IMR-90 (cell line): Measurements from ENCODE around the gene CIC. TPM values are rescaled to one million over a fixed set of nuclear protein-coding genes. Genes with fewer than 3 reads are reported as not detected.

Source experiments
- ATAC-seq: fragments of 200-7000 bp; cut with Tn5 transposase; 2 replicates; pipeline ENCODE4 v1.9.1; 2020; ENCODE audit warnings: low read depth, mild to moderate bottlenecking, moderate library complexity
- BruUV-seq: library from RNA; stranded (reverse); fragments of 400-500 nt; replicated peaks from 2 replicates; lab custom pipeline; 2021; lab: Mats Ljungman, UMichigan
- CTCF ChIA-PET: fragments of 300-600 bp; formaldehyde crosslinking; extraction: SDS; loops from one replicate; lab custom pipeline; 2021; ENCODE audit warnings: antibody characterized with exemption; lab: Yijun Ruan, JAX
- POLR2A ChIA-PET: fragments of 300-600 bp; sonication (Branson Sonifier 250); formaldehyde crosslinking; loops from one replicate; lab custom pipeline; 2022; ENCODE audit warnings: antibody characterized with exemption; ENCODE audit not compliant: unreplicated experiment; lab: Charles Lee
- DNase-seq: peaks from one replicate; pipeline ENCODE4 v3.0.0; 2013
- H2AFZ ChIP-seq: replicated peaks from 2 replicates; pipeline ENCODE3; 2013; ENCODE audit warnings: low read length, mild to moderate bottlenecking; ENCODE audit not compliant: poor library complexity
- H2AK5ac ChIP-seq: 2 replicates; pipeline ENCODE4 v1.6.1; 2013; ENCODE audit warnings: low read depth, low read length, inconsistent platforms
- H2AK9ac ChIP-seq: replicated peaks from 2 replicates; pipeline ENCODE3; 2013; ENCODE audit warnings: mild to moderate bottlenecking, low read depth, low read length, moderate library complexity; ENCODE audit not compliant: poor library complexity
- H2BK120ac ChIP-seq: 2 replicates; pipeline ENCODE4 v1.6.1; 2013; ENCODE audit warnings: low read depth, low read length, inconsistent platforms
- H2BK15ac ChIP-seq: 3 replicates; pipeline ENCODE4 v1.6.1; 2013; ENCODE audit warnings: low read depth, low read length, inconsistent platforms
- H2BK20ac ChIP-seq: 2 replicates; pipeline ENCODE4 v1.6.1; 2013; ENCODE audit warnings: low read depth, mild to moderate bottlenecking, inconsistent platforms, low read length, moderate library complexity
- H2BK5ac ChIP-seq: 2 replicates; pipeline ENCODE4 v1.6.1; 2013; ENCODE audit warnings: mild to moderate bottlenecking, low read depth, low read length, inconsistent platforms; ENCODE audit not compliant: poor library complexity, severe bottlenecking
- H3K14ac ChIP-seq: replicated peaks from 2 replicates; pipeline ENCODE4 v1.6.1; 2013; ENCODE audit warnings: low read depth, low read length, inconsistent platforms
- H3K18ac ChIP-seq: 2 replicates; pipeline ENCODE4 v1.6.1; 2013; ENCODE audit warnings: low read depth, low read length, control low read depth
- H3K23ac ChIP-seq: 2 replicates; pipeline ENCODE4 v1.6.1; 2013; ENCODE audit warnings: low read depth, low read length, inconsistent platforms
- H3K27ac ChIP-seq: 2 replicates; pipeline ENCODE4 v1.5.1; 2013; ENCODE audit warnings: mild to moderate bottlenecking, control low read depth, low read length; ENCODE audit not compliant: insufficient read depth
- H3K27me3 ChIP-seq: 2 replicates; pipeline ENCODE4 v1.6.1; 2013; ENCODE audit warnings: low read length; ENCODE audit not compliant: control insufficient read depth, insufficient read depth
- H3K36me3 ChIP-seq: 2 replicates; pipeline ENCODE4 v1.6.1; 2013; ENCODE audit warnings: low read length, mixed read lengths; ENCODE audit not compliant: control insufficient read depth, insufficient read depth
- H3K4ac ChIP-seq: 2 replicates; pipeline ENCODE4 v1.6.1; 2013; ENCODE audit warnings: low read depth, low read length, inconsistent platforms
- H3K4me1 ChIP-seq: 2 replicates; pipeline ENCODE4 v1.6.1; 2013; ENCODE audit warnings: low read length, mixed read lengths; ENCODE audit not compliant: control insufficient read depth, insufficient read depth
- H3K4me2 ChIP-seq: 2 replicates; pipeline ENCODE4 v1.6.1; 2013; ENCODE audit warnings: low read depth, mild to moderate bottlenecking, control low read depth, low read length, moderate library complexity
- H3K4me3 ChIP-seq: 2 replicates; pipeline ENCODE4 v1.5.1; 2013; ENCODE audit warnings: low read depth, mild to moderate bottlenecking, control low read depth, low read length, moderate library complexity; ENCODE audit not compliant: insufficient read depth
- H3K56ac ChIP-seq: 2 replicates; pipeline ENCODE4 v1.6.1; 2013; ENCODE audit warnings: low read length, inconsistent platforms; ENCODE audit not compliant: insufficient read depth; ENCODE audit errors: extremely low read depth
- H3K79me1 ChIP-seq, 2 experiments: 2 replicates each; pipeline ENCODE4 v1.6.1; 2013; ENCODE audit warnings: low read length in 2 of 2, inconsistent platforms in 1 of 2, low read depth in 1 of 2
- H3K9ac ChIP-seq: 2 replicates; pipeline ENCODE4 v1.6.1; 2013; ENCODE audit warnings: low read depth, low read length, control low read depth
- H3K9me1 ChIP-seq: 2 replicates; pipeline ENCODE4 v1.6.1; 2013; ENCODE audit warnings: low read length, inconsistent platforms; ENCODE audit not compliant: insufficient read depth
- H3K9me3 ChIP-seq: 2 replicates; pipeline ENCODE4 v1.6.1; 2013; ENCODE audit warnings: low read length; ENCODE audit not compliant: control insufficient read depth, insufficient read depth
- H4K20me1 ChIP-seq: 2 replicates; pipeline ENCODE4 v1.6.1; 2013; ENCODE audit warnings: low read length, inconsistent platforms; ENCODE audit not compliant: insufficient read depth
- H4K5ac ChIP-seq: 2 replicates; pipeline ENCODE4 v1.6.1; 2013; ENCODE audit warnings: mild to moderate bottlenecking, low read depth, low read length, control low read depth
- H4K8ac ChIP-seq, 2 experiments: 2 replicates each; pipeline ENCODE4 v1.6.1; 2013; ENCODE audit warnings: low read depth in 2 of 2, low read length in 2 of 2, control low read depth in 1 of 2, inconsistent platforms in 1 of 2
- H4K91ac ChIP-seq: 2 replicates; pipeline ENCODE4 v1.6.1; 2013; ENCODE audit warnings: low read depth, low read length, inconsistent platforms; ENCODE audit not compliant: insufficient read depth
- BHLHE40 ChIP-seq: fragments of 150-350 bp; IDR thresholded peaks from 2 replicates; pipeline ENCODE4 v1.6.1; 2016; ENCODE audit warnings: mild to moderate bottlenecking, low read depth, low read length
- CEBPB ChIP-seq: IDR thresholded peaks from 2 replicates; pipeline ENCODE4 v1.6.1; 2012; ENCODE audit warnings: low read depth, low read length, improper control_type of control experiment
- CHD1 ChIP-seq: IDR thresholded peaks from 2 replicates; pipeline ENCODE4 v1.6.1; 2012; ENCODE audit warnings: low read depth, low read length, improper control_type of control experiment
- ELK1 ChIP-seq: fragments of 150-350 bp; IDR thresholded peaks from 2 replicates; pipeline ENCODE4 v1.6.1; 2016; ENCODE audit warnings: low read depth, mild to moderate bottlenecking, low read length, moderate library complexity, borderline replicate concordance
- FOS ChIP-seq: fragments of 150-350 bp; IDR thresholded peaks from 2 replicates; pipeline ENCODE4 v1.6.1; 2016; ENCODE audit warnings: low read depth, low read length
- MAFK ChIP-seq: IDR thresholded peaks from 2 replicates; pipeline ENCODE4 v1.6.1; 2012; ENCODE audit warnings: low read depth, low read length, improper control_type of control experiment
- MXI1 ChIP-seq: IDR thresholded peaks from 2 replicates; pipeline ENCODE4 v1.6.1; 2012; ENCODE audit warnings: low read depth, mild to moderate bottlenecking, low read length, moderate library complexity, borderline replicate concordance
- NFE2L2 ChIP-seq: fragments of 150-350 bp; IDR thresholded peaks from 2 replicates; pipeline ENCODE4 v1.6.1; 2016; ENCODE audit warnings: low read depth, mild to moderate bottlenecking, low read length
- POLR2A ChIP-seq: IDR thresholded peaks from 2 replicates; pipeline ENCODE4 v1.6.1; 2012; ENCODE audit warnings: mild to moderate bottlenecking, low read depth, low read length
- RAD21 ChIP-seq: IDR thresholded peaks from 2 replicates; pipeline ENCODE4 v1.6.1; 2012; ENCODE audit warnings: low read length, improper control_type of control experiment
- RCOR1 ChIP-seq: IDR thresholded peaks from 2 replicates; pipeline ENCODE4 v1.6.1; 2012; ENCODE audit warnings: mild to moderate bottlenecking, low read length, improper control_type of control experiment; ENCODE audit not compliant: insufficient replicate concordance
- SMC3 ChIP-seq: fragments of 150-350 bp; IDR thresholded peaks from 2 replicates; pipeline ENCODE4 v1.6.1; 2016; ENCODE audit warnings: low read depth, mild to moderate bottlenecking, antibody characterized with exemption, low read length, moderate library complexity
- USF2 ChIP-seq: fragments of 150-350 bp; IDR thresholded peaks from 2 replicates; pipeline ENCODE4 v1.6.1; 2017; ENCODE audit warnings: mild to moderate bottlenecking, antibody characterized with exemption, low read length, low read depth
- WGBS, 2 experiments: methylation state at CpG; one replicate each; pipeline versions ENCODE4 v1.1.5 to v1.1.7; 2013; ENCODE audit warnings: missing lambda C conversion rate in 2 of 2; ENCODE audit not compliant: insufficient read length in 1 of 2; ENCODE audit errors: extremely low coverage in 2 of 2; 5-methylcytosine and 5-hydroxymethylcytosine counted together
- dilution Hi-C: fragments of 300-500 bp; cut with HindIII; formaldehyde crosslinking; loops from one replicate; pipeline ENCODE4 v1.14.3; 2018; ENCODE audit warnings: low sequenced_read_pairs; ENCODE audit not compliant: unreplicated experiment
- in situ Hi-C: fragments of 300-500 bp; cut with MboI; formaldehyde crosslinking; loops from 3 replicates; pipeline ENCODE4 v1.14.3; 2019; ENCODE audit warnings: low sequenced_read_pairs, inconsistent platforms, mixed read lengths
- intact Hi-C: fragments of 100-400 bp; cut with micrococcal nuclease; formaldehyde crosslinking; loops from 2 replicates; pipeline ENCODE4 v1.10.0; 2022
- polyA plus RNA-seq, 3 experiments: library from polyadenylated mRNA; depleted of rRNA; stranded (reverse); fragments of >200 nt; gene quantifications; 2 replicates each; pipeline ENCODE4 v1.2.3, GENCODE V29; 2012; ENCODE audit warnings: low replicate concordance in 1 of 3
- total RNA-seq: library from RNA; depleted of rRNA; stranded (reverse); fragments of >200 nt; gene quantifications from 2 replicates; pipeline ENCODE4 v1.2.3, GENCODE V29; 2012

CIC gene
- total and polyA plus RNA-seq, 2 of the 4 experiments (the other 2 are of a cell fraction), result 1.8 to 23.2 TPM

- in situ Hi-C loops (no loop called here), dilution Hi-C loops (no loop called here), intact Hi-C loops (loop anchor here (1.0 to 2.0 kb wide), 2 partner anchors 25 to 34 kb away; partner anchors contain the start of gene ERF)
- BruUV-seq, result no TSS peak
- Histone ChIP-seq H3K4me1 (peaks cover 50% of the 10 kb centered on the region), H3K23ac (peak overlapping the region; percentile 33; the same call in 1 of the 2 replicates), H3K4me3 (peak overlapping the region; percentile 65), H2BK20ac (no peak overlapping the region), H2BK120ac (no peak overlapping the region; the same call in 1 of the 2 replicates), H3K36me3 (peaks cover 9% of the 10 kb centered on the region; the same call in 1 of the 2 replicates), H2BK15ac (no peak overlapping the region), H3K4ac (peak overlapping the region; percentile 83), H3K79me1 (peaks cover 38 to 76% of the 10 kb centered on the region in 2 experiments), H2AFZ (peak overlapping the region; percentile 90), H3K9ac (peak overlapping the region; percentile 87), H4K91ac (peak overlapping the region; percentile 59; the same call in 1 of the 2 replicates), H3K14ac (peak overlapping the region; percentile 63), H2AK9ac (peak overlapping the region; percentile 97), H3K18ac (no peak overlapping the region), H3K9me1 (peaks cover 17% of the 10 kb centered on the region), H2BK5ac (peak overlapping the region; percentile 81), H4K8ac (peak overlapping the region in 1 of 2 experiments; percentile 74; a peak in 2 of 4 replicates), H4K20me1 (peaks cover 44% of the 10 kb centered on the region), H3K56ac (peak overlapping the region; percentile 68), H4K5ac (no peak overlapping the region), H3K27me3 (no peaks in the 10 kb centered on the region), H3K9me3 (no peaks in the 10 kb centered on the region), H3K27ac (peak overlapping the region; percentile 93), H3K4me2 (peak overlapping the region; percentile 89), H2AK5ac (peak overlapping the region; percentile 95)
- POLR2A ChIA-PET, result no interaction called here
- CTCF ChIA-PET, result interaction anchor here (0.6 to 3.6 kb wide), 6 partner anchors 10 to 1993 kb away, joined by 3 to 29 read pairs (median 4); partner anchors contain the start of gene CIC
- ATAC-seq, result peak; percentile 47
- 1% methylated on average over 33 of the region's 89 CpGs; no CpG with 5 or more reads in 1 of the 2 experiments for WGBS, 2 experiments
- peak; percentile 83 for DNase-seq
- TF ChIP-seq RAD21 (peak; percentile 81), RCOR1 (no peak), MXI1 (no peak), FOS (no peak), MAFK (no peak), POLR2A (no peak), CEBPB (no peak), NFE2L2 (no peak), CHD1 (no peak), SMC3 (peak; percentile 75), USF2 (no peak), ELK1 (no peak), BHLHE40 (peak; percentile 30; the same call in 1 of the 2 replicates)
Measured at GRCh38 chr19:42279902-42280814, 11.1 kb downstream of the CIC start.
